ENCODE measurements around the gene SARNP. TPM values are rescaled to one million over a fixed set of nuclear protein-coding genes. Genes with fewer than 3 reads are reported as not detected.
"Not testable (repeated sequence)": the region's sequence is repeated elsewhere in the genome, so short reads cannot be mapped to it uniquely, and the experiment has no call there.

The SARNP gene
- total RNA-seq, 1 donor from 2014 or later = 66.4 TPM

GRCh38 chr12:55840581-55841351, 23.2 kb upstream of the SARNP start:
- DNase-seq (ENCODE audit: low spot score in 2 of 2) (no peak), FAIRE-seq (no peak)

DNA sequence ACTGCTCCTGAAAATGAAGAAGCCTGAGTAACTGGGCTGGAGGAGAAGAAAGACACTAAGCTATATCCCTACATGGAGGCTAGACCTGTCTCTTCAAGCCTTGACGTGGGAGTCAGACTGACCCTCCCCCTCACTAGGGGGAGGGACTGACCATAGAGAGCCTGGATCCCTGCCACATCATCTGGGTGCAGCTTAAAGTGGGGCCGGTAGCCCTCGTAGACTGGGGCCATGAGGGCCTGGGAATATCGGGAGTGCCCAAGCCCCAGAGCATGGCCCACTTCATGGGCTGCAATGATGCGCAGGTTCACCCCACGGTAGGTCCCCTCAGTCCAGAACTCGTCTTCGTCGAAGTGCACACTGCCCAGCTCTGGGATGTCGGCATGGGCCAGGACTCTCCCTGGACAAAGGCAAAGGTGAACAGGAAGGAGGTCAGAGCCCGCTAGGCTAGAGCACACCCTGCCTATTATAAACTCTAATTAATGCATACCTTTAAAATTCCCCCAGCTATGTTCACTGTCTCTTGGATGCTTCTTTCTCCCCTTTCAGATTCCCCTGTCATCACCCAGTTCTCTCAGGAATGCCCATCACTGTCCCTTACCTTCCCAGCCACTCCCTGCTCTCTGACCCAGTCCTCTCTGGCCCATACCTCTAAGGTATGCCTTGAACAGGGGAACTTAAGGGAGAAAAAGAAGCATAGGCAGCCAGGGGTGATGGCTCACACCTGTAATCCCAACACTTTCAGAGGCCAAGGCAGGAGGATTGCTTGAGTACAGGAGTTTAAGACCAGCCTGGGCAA, 22.0 kb upstream of the SARNP start:
- FAIRE-seq = no peak
- no peak for DNase-seq (ENCODE audit: low spot score in 2 of 2)

- no peak for FAIRE-seq
These were observed 20.8 kb upstream of the SARNP start for GRCh38 chr12:55838361-55838760.

DNA sequence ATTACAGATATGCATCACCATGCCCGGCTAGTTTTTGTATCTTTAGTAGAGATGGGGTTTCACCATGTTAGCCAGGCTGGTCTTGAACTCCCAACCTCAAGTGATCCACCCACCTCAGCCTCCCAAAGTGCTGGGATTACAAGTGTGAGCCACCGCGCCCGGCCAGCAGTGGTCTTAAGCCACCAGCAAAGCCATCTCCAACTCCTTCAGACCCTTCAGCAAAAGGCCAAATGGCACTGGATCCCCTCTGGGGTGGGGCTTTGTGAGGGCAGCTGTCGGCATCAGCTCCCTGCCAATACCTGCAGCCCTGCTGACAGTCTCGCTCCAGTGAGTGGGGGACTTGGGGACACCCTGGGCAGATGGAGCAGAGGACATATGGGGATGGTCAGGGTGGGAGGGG, 16.9 kb upstream of the SARNP start:
- DNase-seq (ENCODE audit: low spot score in 2 of 2); FAIRE-seq: not testable (repeated sequence)

More at GRCh38 chr12:55838361-55838760, 20.8 kb upstream of the SARNP start:
- no peak for DNase-seq (ENCODE audit: low spot score in 2 of 2)

- FAIRE-seq = no peak
- no peak for DNase-seq (ENCODE audit: low spot score in 2 of 2)
These were observed 15.5 kb upstream of the SARNP start for GRCh38 chr12:55833056-55833455.

DNA sequence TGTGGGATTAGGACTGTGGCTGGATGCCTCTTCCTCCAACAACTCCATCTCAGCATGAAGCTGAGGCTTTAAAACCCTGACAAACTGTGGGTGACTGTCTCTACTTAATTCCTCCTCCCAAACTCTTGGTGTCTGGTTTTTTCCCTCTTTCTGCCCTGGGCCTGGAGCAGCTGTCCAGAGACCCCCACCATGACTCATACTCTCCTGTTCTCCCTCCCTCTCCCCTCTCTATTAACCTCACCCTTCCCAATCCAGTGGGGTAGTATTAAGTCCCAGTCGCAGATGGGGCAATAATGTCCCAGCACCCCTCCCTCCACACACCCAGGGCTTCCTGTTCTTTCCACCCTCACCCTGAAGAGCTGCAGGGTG, 13.9 kb upstream of the SARNP start:
- no peak for DNase-seq (ENCODE audit: low spot score in 2 of 2)
- FAIRE-seq = no peak

- DNase-seq (ENCODE audit: low spot score in 2 of 2) (peak; percentile 67 to 83), FAIRE-seq (no peak)
These were observed 13.3 kb upstream of the SARNP start for GRCh38 chr12:55830601-55831446.

DNA sequence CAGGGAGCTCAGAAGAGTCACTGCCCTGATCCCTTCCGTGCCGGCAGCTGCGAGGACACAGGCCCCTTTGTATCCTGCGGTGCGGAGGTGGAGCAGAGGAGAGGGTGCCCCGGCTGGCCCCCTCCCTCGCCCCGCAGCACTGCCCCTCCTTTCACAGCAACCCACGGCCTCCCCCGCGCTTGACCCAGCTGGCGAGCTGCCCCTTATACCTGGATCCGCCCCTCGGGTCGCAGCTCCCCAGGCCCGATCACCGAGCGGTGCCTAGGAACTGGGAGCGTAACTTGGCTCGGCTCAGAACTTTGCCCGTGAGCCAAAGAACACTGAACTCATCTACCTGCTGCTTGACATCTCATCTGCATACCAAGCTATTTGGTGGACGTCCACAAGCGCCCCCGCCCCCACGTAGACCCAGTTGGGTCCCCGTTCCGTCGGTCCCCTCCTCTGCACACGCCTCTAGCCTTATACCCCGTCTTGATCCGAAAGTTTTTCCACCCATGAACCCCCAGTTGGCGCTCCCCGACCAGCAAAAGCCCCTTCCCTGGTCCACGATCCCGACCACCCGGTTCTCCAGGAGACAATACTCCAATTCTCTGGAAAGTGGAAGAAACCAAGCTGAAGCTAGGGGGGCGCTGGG, 12.6 kb upstream of the SARNP start:
- FAIRE-seq (no peak), DNase-seq (ENCODE audit: low spot score in 2 of 2) (peak; percentile 51 to 70)

DNA sequence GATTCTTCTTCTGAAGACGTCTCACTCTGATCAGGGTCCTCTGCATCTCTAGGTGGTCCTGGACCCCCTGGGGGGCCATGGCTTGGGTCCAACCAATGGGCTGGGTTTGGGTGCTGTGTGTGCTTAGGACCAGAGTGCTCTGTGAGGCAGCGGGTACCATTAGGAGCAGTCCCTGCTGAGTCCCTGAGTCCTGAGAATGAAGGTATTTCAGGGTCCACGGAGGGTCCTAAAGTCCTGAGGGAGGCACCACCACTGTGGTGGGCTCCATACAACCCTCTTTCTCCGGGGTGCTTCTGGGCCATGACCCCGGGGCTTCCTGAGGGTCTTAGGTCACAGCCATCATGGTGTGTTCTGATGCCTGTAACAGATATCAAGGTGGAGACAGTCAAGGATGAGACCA, 10.8 kb upstream of the SARNP start:
- FAIRE-seq (no peak), DNase-seq (ENCODE audit: low spot score in 2 of 2) (no peak)

DNA sequence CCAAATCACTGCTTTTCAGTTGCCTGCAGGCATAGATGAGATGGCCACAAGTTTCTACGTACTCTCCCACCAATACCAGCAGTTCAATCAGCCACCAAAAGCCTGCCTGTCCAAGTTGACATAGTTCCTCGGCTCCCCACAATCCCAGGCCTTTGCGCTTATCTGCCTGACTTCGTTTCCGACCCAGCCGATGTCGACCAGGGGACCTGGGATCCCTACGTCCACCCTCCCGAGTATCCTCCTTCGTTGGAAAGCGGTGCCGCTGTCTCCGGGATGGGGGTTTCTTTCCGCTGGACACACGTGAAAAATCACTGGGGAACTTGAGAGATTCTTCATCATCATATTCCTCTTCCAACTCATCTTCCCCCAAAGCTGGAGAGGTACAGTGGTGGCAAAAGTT, 10.3 kb upstream of the SARNP start:
- no peak for FAIRE-seq

DNA sequence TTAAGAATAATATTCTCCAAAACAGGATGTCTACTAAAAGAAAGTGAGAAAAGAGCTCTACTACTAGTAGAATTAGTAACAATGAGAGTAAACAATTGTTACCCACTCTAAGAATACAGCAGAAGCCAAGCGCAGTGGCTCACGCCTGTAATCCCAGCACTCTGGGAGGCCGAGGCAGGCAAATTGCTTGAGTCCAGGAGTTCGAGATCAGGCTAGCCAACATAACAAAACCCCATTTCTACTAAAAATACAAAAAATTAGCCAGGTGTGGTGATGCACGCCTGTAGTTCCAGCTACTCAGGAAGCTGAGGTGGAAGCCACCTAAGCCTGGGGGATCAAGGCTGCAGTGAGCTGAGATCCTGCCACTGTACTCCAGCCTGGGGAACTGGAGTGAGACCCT, 7.2 kb upstream of the SARNP start:
- DNase-seq (ENCODE audit: low spot score in 2 of 2) (no peak), FAIRE-seq (no peak)

More for the DNA sequence above, 10.3 kb upstream of the SARNP start:
- DNase-seq (ENCODE audit: low spot score in 2 of 2) = no peak

- DNase-seq (ENCODE audit: low spot score in 2 of 2) (no peak), FAIRE-seq (no peak)
These were observed 5.9 kb upstream of the SARNP start for GRCh38 chr12:55823419-55823818.

DNA sequence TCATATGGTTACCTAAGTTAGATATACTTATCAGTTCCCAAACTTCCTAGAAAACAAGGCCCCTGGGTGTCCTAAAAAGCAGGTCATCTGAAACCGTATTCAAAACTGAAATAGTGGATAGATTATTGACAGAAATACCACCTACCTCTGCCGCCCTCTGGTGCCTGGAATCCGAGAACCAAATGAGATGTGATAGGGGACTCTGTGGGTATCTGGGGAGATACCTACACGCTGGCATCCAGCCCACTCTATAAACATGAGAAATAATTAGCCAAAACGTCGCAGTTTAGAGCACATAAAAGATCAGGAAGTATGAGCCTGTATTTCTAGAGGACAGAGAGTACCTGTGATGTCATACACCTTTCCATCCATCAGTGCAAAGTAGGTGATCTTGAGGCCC, 4.7 kb upstream of the SARNP start:
- no peak for FAIRE-seq

DNA sequence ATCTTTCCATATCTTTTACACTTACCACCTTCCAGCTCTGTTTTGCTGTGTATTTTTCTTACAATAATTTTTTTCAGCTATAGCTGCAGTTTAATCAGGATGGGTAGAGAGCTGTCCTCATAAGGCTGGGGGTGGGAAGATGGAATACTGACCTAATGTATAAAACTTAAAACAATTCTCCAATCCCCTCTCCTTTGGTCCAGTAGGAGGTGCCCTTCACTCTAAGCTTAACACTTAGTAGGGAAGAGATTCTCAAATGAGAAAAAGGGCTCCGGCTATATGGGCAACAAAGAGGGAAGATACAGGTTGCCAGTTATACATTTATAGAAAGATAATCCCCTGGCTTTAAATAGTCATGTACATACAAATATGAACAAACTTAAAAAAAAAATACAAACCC, 3.2 kb upstream of the SARNP start:
- no peak for DNase-seq (ENCODE audit: low spot score in 2 of 2)
- FAIRE-seq = no peak

More for the DNA sequence above, 4.7 kb upstream of the SARNP start:
- DNase-seq (ENCODE audit: low spot score in 2 of 2) = no peak

DNA sequence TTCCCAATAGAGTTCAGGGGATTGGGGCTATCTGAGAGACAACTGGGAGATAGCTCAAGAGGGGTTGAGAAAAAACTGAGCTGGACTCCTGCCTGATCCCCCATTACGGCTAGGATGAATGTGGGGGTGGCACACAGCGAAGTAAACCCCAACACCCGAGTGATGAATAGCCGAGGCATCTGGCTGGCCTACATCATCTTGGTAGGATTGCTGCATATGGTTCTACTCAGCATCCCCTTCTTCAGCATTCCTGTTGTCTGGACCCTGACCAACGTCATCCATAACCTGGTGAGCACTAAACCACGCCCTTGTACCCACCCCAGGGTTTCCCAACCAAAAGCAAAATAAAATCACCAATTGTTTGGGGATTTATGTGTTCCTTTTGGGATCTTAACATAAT, 1.4 kb upstream of the SARNP start:
- no peak for DNase-seq (ENCODE audit: low spot score in 2 of 2)

DNA sequence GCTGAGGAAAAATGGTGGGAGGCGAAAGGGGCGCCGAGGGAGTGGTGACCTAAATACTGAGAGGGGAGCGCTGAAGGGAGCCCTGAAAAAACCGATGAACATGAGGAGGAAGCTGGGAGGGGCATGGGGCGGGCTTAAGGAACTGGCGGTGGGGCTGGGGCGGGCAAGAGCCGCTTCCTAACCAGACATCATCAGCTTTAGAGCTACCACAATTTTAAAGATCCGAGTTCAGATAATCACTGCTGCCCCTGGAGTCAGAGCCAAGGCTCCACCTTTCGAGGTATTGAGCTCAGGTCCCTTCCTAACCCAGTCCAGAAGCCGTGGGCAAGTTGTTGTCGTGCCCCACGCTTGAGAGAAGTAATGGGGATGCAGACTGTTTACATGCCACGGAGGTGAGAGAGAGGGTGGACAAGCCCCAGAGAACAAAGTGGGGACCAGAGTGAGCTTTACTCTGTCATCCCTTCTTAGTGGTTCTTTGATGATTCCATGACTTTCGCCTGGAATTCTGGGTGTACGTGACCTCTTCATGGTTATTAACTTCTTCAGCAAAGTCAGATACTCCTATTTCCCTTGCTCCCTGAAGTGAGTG, 710 bp upstream of the SARNP start:
- no peak for DNase-seq (ENCODE audit: low spot score in 2 of 2)
- FAIRE-seq = no peak

More for the DNA sequence above, 1.4 kb upstream of the SARNP start:
- no peak for FAIRE-seq

DNA sequence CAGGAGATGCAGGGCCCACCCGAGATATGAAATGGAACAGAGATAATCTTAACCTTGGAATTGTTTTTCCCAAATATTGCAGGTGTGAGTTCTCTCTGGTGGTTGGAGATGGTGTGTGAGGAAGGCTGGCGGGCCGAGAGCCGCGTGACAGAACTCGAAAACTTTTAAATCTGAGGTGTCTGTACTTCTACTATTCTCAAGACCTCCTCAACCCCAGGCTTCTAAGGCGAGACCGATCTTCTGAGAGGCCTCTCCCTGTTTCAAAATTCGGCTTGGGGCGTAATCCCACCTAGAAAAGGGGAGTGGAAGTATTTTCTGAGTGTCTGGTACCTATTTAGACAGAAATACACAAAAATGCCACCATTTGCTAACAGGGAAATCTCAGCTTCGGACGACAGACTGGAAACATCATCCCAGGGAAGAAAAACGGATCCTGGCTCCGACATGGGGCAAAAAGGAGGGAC, 611 bp downstream of the SARNP start:
- no peak for FAIRE-seq
- no peak for DNase-seq (ENCODE audit: low spot score in 2 of 2)

DNA sequence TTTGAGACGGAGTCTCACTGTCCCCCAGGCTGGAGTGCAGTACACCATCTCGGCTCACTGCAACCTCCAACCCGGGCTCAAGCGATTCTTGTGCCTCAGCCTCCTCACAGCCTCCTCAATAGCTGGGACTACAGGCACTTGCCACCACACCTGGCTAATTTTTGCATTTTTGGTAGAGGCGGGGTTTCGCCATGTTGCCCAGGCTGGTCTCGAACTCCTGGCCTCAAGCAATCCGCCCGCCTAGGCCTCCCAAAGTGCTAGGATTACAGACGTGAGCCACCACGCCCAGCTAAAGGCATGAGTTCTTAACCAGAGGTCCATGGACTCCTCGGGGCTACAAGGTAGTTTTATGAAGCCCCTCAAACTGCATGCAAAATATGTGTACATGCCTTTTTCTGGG, 2.1 kb downstream of the SARNP start:
- FAIRE-seq (no peak), DNase-seq (ENCODE audit: low spot score in 2 of 2) (no peak)

DNA sequence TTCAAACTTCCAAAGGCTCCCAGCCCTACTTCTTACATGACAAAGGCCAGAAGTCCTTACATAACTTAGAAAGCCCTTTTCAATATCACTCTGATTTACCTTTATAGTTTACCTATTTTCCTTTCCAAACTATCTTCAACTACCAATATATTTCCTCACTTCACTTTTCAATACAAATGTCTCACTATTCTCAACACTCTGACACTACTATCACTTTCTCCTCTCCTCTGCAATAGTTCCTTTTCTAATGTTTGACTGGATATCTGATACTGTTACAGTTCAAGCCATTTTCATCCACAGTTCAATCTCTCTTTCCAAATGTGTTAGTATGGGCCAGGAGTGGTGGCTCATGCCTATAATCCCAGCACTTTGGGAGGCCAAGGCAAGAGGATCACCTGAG, 3.3 kb downstream of the SARNP start:
- DNase-seq (ENCODE audit: low spot score in 2 of 2) = no peak
- no peak for FAIRE-seq

GRCh38 chr12:55812088-55812487, 5.4 kb downstream of the SARNP start:
- no peak for DNase-seq (ENCODE audit: low spot score in 2 of 2)
- no peak for FAIRE-seq
